Calu3 (cell line): ENCODE results near the gene ELAPOR1. TPM values are rescaled to one million over a fixed set of nuclear protein-coding genes. Genes with fewer than 3 reads are reported as not detected.

ENCODE experiments used
- BruUV-seq: library from RNA; stranded (reverse); fragments of 400-500 nt; replicated peaks from 2 replicates; lab custom pipeline; 2021; lab: Mats Ljungman, UMichigan
- CTCF ChIA-PET: fragments of 300-600 bp; sonication (Branson Sonifier 250); formaldehyde crosslinking; loops from one replicate; lab custom pipeline; 2022; ENCODE audit warnings: antibody characterized with exemption; lab: Charles Lee
- DNase-seq: peaks from one replicate; pipeline ENCODE4 v3.0.0; 2022
- H3K27ac Mint-ChIP-seq: one replicate; pipeline ENCODE4 v1.8.0; 2022; ENCODE audit warnings: mixed read lengths; ENCODE audit not compliant: unreplicated experiment
- H3K27me3 Mint-ChIP-seq: one replicate; pipeline ENCODE4 v1.8.0; 2022; ENCODE audit warnings: mixed read lengths; ENCODE audit not compliant: unreplicated experiment
- H3K36me3 Mint-ChIP-seq: one replicate; pipeline ENCODE4 v1.8.0; 2022; ENCODE audit warnings: mild to moderate bottlenecking, moderate library complexity, mixed read lengths; ENCODE audit not compliant: insufficient read depth, unreplicated experiment
- H3K4me1 Mint-ChIP-seq: one replicate; pipeline ENCODE4 v1.8.0; 2022; ENCODE audit warnings: mild to moderate bottlenecking, low read depth, mixed read lengths; ENCODE audit not compliant: unreplicated experiment
- H3K4me3 Mint-ChIP-seq: one replicate; pipeline ENCODE4 v1.8.0; 2022; ENCODE audit warnings: mild to moderate bottlenecking, low read depth, moderate library complexity, mixed read lengths; ENCODE audit not compliant: unreplicated experiment
- H3K9me3 Mint-ChIP-seq: one replicate; pipeline ENCODE4 v1.8.0; 2022; ENCODE audit warnings: low read depth, mixed read lengths; ENCODE audit not compliant: unreplicated experiment
- intact Hi-C: fragments of 100-400 bp; cut with micrococcal nuclease; formaldehyde crosslinking; loops from one replicate; pipeline ENCODE4 v1.10.0; 2022; ENCODE audit not compliant: unreplicated experiment
- total RNA-seq: library from RNA; stranded (reverse); gene quantifications from 2 replicates; pipeline ENCODE4 v1.2.3, GENCODE V29; 2022
- TF ChIP-seq, protein P1 (sequence below): fragments of 200-600 bp; IDR thresholded peaks from one replicate; pipeline ENCODE4 v1.8.0; 2022; ENCODE audit warnings: antibody characterized with exemption; ENCODE audit not compliant: unreplicated experiment

The ELAPOR1 gene
- total RNA-seq, 1 experiment from 2014 or later, result 0.45 TPM

DNA sequence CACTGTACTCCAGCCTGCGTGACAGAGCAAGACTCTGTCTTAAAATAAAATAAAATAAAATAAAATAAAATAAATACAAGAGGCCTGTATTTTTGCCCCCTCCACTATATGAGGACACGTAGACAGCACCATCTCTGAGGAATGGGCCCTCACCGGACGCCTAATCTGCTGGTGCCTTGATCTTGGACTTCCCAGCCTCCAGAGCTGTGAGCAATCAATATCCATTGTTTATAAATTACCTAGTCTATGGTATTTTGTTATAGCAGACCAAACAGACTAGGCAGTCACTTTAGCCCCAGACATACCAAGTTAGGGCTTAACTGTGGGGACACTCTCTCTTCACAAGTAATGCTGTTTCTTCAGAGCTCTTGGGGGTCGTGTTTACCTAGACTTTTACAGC lies 6.4 kb downstream of the ELAPOR1 start:
- intact Hi-C loops, result no loop called here
- no peaks in the 10 kb centered on the region for H3K9me3 Mint-ChIP-seq
- no peak overlapping the region for H3K4me3 Mint-ChIP-seq
- CTCF ChIA-PET, result no interaction called here
- H3K27me3 Mint-ChIP-seq, result peaks cover under 1% of the 10 kb centered on the region
- no TSS peak for BruUV-seq
- no peak overlapping the region for H3K27ac Mint-ChIP-seq
- TF ChIP-seq, protein P1, sequence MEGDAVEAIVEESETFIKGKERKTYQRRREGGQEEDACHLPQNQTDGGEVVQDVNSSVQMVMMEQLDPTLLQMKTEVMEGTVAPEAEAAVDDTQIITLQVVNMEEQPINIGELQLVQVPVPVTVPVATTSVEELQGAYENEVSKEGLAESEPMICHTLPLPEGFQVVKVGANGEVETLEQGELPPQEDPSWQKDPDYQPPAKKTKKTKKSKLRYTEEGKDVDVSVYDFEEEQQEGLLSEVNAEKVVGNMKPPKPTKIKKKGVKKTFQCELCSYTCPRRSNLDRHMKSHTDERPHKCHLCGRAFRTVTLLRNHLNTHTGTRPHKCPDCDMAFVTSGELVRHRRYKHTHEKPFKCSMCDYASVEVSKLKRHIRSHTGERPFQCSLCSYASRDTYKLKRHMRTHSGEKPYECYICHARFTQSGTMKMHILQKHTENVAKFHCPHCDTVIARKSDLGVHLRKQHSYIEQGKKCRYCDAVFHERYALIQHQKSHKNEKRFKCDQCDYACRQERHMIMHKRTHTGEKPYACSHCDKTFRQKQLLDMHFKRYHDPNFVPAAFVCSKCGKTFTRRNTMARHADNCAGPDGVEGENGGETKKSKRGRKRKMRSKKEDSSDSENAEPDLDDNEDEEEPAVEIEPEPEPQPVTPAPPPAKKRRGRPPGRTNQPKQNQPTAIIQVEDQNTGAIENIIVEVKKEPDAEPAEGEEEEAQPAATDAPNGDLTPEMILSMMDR, result no peak
- no peaks in the 10 kb centered on the region for H3K4me1 Mint-ChIP-seq
- H3K36me3 Mint-ChIP-seq, result no peaks in the 10 kb centered on the region
- no peak for DNase-seq

GRCh38 chr1:109131059-109131458 lies 17.1 kb downstream of the ELAPOR1 start:
- Mint-ChIP-seq H3K9me3 (no peaks in the 10 kb centered on the region), H3K36me3 (no peaks in the 10 kb centered on the region)
- BruUV-seq, result no TSS peak

DNA sequence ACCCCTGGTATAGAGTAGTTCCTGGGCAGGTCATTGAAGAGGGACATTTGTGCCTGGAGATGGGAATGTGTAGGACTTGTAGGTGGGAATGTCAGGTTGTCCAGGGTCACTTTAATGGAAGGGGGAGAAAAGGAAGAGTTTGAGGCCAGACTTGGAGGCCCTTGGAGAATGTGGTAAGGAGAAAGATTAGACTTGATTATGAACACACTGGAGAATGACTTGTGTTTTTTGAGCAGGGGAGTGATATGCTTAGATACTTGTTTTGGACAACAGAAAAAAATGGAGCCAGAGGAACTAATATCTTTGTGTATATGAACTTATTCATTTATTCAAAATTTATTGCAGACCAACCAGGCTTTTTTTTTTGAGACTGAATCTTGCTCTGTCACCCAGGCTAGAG lies 17.9 kb downstream of the ELAPOR1 start:
- Mint-ChIP-seq H3K4me1 (peaks cover 11% of the 10 kb centered on the region), H3K9me3 (no peaks in the 10 kb centered on the region), H3K4me3 (no peak overlapping the region), H3K36me3 (no peaks in the 10 kb centered on the region), H3K27ac (no peak overlapping the region), H3K27me3 (no peaks in the 10 kb centered on the region)
- no TSS peak for BruUV-seq
- no peak for DNase-seq
- TF ChIP-seq, protein P1, result no peak
- CTCF ChIA-PET, result no interaction called here
- intact Hi-C loops, result no loop called here

More at GRCh38 chr1:109131059-109131458, 17.1 kb downstream of the ELAPOR1 start:
- no peak for DNase-seq
- H3K27ac Mint-ChIP-seq, result no peak overlapping the region
- no peaks in the 10 kb centered on the region for H3K27me3 Mint-ChIP-seq
- H3K4me1 Mint-ChIP-seq, result peaks cover 11% of the 10 kb centered on the region
- CTCF ChIA-PET, result no interaction called here
- TF ChIP-seq, protein P1, result no peak
- intact Hi-C loops, result no loop called here
- H3K4me3 Mint-ChIP-seq, result no peak overlapping the region

GRCh38 chr1:109133002-109133706 lies 19.2 kb downstream of the ELAPOR1 start:
- intact Hi-C loops, result no loop called here
- BruUV-seq, result no TSS peak
- DNase-seq, result no peak
- CTCF ChIA-PET, result no interaction called here
- no peak overlapping the region for H3K27ac Mint-ChIP-seq
- no peaks in the 10 kb centered on the region for H3K9me3 Mint-ChIP-seq
- peaks cover 11% of the 10 kb centered on the region for H3K4me1 Mint-ChIP-seq
- no peak overlapping the region for H3K4me3 Mint-ChIP-seq
- H3K36me3 Mint-ChIP-seq, result no peaks in the 10 kb centered on the region
- TF ChIP-seq, protein P1, result no peak
- no peaks in the 10 kb centered on the region for H3K27me3 Mint-ChIP-seq
